ENCODE results near the gene PCDH1. TPM values are rescaled to one million over a fixed set of nuclear protein-coding genes. Genes with fewer than 3 reads are reported as not detected.

The PCDH1 gene
- total RNA-seq, 1 donor from 2014 or later, result not detected

DNA sequence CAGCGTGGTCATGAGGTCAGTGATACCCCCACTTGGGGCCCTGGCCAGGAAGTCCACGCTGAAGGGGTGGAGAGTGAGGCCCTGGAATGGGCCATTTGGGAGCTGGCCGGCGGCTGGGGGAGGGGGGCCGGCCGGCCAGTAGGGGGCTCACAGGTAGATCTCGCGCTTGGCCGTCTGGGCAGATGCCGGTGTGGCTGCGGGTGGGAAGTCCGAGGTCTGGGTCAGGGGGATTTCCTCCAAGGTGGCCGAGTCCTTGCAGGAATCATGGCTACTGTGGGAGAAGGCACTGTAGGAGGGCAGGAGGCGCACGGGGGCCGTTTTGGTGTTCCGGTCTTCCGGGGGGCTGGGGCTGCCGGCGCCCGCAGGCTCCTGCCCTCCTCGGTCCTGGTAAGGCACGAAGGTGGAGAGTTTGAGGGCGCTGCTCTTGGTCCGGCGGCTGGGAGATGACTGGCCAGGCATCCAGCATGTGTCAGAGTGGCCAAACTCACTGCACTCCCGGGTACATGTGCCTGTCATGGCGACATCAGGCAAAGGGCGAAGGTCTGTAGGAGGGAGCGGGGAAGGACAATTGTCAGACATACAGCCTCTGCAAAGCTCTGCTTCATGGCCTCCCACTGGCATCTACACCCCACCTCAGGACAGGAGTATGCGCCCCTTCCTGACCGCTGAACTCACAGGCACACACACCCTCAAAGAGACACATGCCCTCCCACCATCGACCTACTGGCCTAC, 24.1 kb downstream of the PCDH1 start:
- no peak overlapping the region for H3K4me3 Mint-ChIP-seq
- intact Hi-C loops (cut with micrococcal nuclease), result no loop called here
- H3K27ac Mint-ChIP-seq, result no peak overlapping the region
- H3K27me3 Mint-ChIP-seq (ENCODE audit: insufficient read depth), result peaks cover 7% of the 10 kb centered on the region
- no peaks in the 10 kb centered on the region for H3K9me3 Mint-ChIP-seq
- peaks cover 2% of the 10 kb centered on the region for H3K4me1 Mint-ChIP-seq (ENCODE audit: low read depth)
- DNase-seq (ENCODE audit: low spot score), result no peak
- no peaks in the 10 kb centered on the region for H3K36me3 Mint-ChIP-seq (ENCODE audit: low read depth)

DNA sequence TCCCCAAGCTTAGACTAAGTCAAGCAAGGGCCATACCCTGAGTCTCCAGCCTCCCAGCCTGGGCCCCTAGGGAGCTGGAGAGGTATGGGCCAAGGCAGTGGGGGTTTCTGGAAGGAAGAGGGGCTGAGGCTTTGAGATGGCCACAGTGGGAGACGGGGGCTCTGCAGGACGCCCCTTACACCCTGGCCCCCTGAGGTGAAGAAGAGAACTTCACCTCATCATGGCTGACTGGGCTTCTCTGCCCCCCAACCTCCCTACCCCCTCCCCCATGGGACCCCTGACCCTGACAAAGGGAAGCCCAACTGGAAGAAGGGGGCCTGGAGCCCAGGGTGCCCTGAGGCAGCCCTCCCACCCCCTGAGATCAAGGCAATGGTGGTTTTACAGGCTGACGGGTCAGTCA, 25.8 kb downstream of the PCDH1 start:
- intact Hi-C loops (cut with micrococcal nuclease), result no loop called here
- H3K27me3 Mint-ChIP-seq (ENCODE audit: insufficient read depth), result peaks cover 2% of the 10 kb centered on the region

DNA sequence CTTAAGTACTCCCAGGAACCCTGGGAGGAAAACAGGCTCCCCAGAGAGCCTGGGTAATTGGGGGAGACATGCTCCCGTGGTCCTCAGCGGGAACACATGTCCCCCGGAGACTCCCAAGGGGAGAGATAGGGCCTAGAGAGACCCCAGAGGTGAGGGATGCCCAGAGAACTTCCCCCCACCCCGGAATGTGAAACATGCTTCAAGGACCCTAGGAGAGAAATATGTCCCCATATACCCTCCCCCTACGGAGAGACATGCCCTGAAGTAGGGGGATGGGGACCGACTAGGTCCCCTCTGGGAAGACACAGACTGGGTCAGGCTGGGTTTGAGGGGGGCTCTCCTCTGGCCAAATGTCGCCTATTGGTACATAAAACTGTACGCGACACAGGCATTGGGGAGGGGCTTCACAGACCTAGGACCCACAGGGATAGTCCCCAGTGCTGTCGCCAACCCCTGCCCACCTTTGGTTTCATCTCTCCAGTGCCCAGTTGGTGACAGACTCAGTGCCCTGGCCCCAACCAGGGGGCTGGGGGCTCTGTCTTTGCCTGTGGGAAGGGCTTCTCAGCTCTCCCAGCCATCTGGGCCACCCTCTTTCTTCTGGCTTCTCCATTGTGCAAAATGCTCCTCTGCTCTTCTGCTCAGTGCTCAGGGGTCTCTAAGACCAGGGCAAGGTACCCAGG, 26.9 kb downstream of the PCDH1 start:
- H3K9me3 Mint-ChIP-seq, result no peaks in the 10 kb centered on the region
- H3K4me1 Mint-ChIP-seq (ENCODE audit: low read depth), result peaks cover 9% of the 10 kb centered on the region
- DNase-seq (ENCODE audit: low spot score), result no peak
- H3K27me3 Mint-ChIP-seq (ENCODE audit: insufficient read depth), result peaks cover 2% of the 10 kb centered on the region
- no peak overlapping the region for H3K27ac Mint-ChIP-seq
- intact Hi-C loops (cut with micrococcal nuclease), result no loop called here
- peak overlapping the region; percentile 72 for H3K4me3 Mint-ChIP-seq
- no peaks in the 10 kb centered on the region for H3K36me3 Mint-ChIP-seq (ENCODE audit: low read depth)

More for the DNA sequence above, 25.8 kb downstream of the PCDH1 start:
- H3K9me3 Mint-ChIP-seq, result no peaks in the 10 kb centered on the region
- peaks cover 9% of the 10 kb centered on the region for H3K4me1 Mint-ChIP-seq (ENCODE audit: low read depth)
- no peak for DNase-seq (ENCODE audit: low spot score)
- no peak overlapping the region for H3K4me3 Mint-ChIP-seq
- no peak overlapping the region for H3K27ac Mint-ChIP-seq
- no peaks in the 10 kb centered on the region for H3K36me3 Mint-ChIP-seq (ENCODE audit: low read depth)

DNA sequence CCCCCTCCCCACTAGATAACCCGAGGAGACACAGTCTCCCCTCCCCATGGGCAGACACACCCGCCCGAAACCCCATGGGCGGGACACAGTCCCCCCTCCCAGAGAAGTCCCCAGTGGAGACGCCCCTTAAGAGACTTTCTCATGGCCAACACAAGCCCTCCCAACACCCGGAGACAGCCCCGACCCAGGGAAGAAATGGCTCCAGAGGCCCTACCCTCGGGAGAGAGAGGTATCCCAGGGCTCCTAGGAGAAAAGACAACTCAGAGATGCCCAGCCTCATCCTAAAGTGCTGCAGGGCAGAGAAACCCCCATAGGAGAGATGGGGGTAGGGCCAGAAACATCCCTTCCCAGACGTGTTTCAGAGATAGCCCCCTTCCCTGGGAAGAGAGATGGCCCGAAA, 27.4 kb downstream of the PCDH1 start:
- Mint-ChIP-seq H3K27ac (peak overlapping the region; percentile 68), H3K36me3 (ENCODE audit: low read depth) (no peaks in the 10 kb centered on the region), H3K4me1 (ENCODE audit: low read depth) (peaks cover 14% of the 10 kb centered on the region), H3K4me3 (peak overlapping the region; percentile 72), H3K27me3 (ENCODE audit: insufficient read depth) (peaks cover 2% of the 10 kb centered on the region), H3K9me3 (no peaks in the 10 kb centered on the region)
- DNase-seq (ENCODE audit: low spot score), result no peak
- intact Hi-C loops (cut with micrococcal nuclease), result no loop called here

DNA sequence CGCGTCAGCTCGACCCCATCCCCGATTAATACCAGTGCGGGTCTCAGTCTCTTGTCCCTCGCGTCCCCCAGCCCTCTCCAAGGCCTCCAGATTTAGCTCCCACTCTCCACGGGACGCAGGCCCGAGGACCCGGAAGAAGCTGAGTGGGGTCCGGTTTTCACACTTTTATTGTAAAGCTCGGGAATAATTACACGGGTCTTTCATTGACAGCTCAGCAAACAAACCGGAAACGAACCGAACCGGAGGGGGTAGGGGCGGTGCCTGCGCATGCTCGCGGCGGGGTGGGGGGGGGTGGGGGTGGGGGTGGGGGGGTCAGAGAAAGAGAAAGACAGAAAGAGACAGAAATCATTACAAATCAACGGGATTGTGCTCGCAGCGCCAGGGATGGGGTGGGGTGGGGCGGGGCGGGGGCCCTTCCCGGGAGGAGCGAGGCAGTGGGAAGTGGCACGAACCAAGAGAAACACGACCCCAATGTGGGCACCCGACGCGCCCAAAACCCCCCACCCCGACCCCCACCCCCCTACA, 27.9 kb downstream of the PCDH1 start:
- no peaks in the 10 kb centered on the region for H3K9me3 Mint-ChIP-seq
- H3K27me3 Mint-ChIP-seq (ENCODE audit: insufficient read depth), result peaks cover under 1% of the 10 kb centered on the region
- peak; percentile 11 for DNase-seq (ENCODE audit: low spot score)
- no peaks in the 10 kb centered on the region for H3K36me3 Mint-ChIP-seq (ENCODE audit: low read depth)
- intact Hi-C loops (cut with micrococcal nuclease), result no loop called here
- H3K4me3 Mint-ChIP-seq, result peak overlapping the region; percentile 86
- H3K27ac Mint-ChIP-seq, result peak overlapping the region; percentile 86
- peaks cover 16% of the 10 kb centered on the region for H3K4me1 Mint-ChIP-seq (ENCODE audit: low read depth)

DNA sequence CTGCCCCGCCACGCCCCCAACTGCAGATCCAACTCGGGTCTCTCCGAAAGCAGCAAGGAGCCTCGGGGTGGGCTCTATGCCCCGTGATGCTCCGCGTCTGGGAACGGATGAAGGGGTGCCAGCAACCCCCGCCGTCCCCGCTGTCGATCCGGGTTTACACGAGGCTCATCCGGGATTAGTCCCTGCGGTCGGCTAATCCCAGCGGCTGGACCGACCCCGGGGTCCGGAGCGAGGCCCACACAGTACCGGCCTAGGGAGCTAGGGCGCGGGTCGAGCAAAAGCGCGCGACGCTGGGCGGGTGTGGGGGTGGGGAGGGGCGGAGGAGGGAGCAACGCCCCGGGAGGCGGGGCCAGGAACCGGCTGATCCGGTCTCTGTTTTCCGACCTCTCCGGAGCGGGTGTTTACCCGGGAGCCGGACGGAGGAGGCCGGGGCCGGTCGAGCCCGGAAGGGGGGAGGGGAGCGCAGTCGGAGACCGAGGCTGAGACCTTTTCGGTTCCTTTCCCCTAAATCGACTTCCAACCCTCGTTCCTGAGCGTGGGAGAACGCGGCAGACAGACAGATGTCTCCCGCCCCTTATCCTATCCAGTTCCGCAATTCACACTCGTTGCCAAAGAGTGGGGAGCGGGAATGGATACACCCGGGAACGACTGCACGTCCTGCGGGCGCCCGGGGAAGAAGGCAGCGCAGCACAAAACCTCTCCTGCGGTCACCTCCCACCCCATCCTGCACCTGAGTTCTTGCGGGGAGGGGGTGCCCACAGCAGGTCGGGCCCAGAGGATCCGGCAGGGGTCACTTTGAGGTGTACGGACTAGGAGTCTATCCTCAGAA, 28.6 kb downstream of the PCDH1 start:
- Mint-ChIP-seq H3K4me3 (peak overlapping the region; percentile 86), H3K27ac (peak overlapping the region; percentile 86), H3K36me3 (ENCODE audit: low read depth) (no peaks in the 10 kb centered on the region), H3K9me3 (no peaks in the 10 kb centered on the region), H3K27me3 (ENCODE audit: insufficient read depth) (peaks cover 7% of the 10 kb centered on the region), H3K4me1 (ENCODE audit: low read depth) (peaks cover 20% of the 10 kb centered on the region)
- peak; percentile 69 for DNase-seq (ENCODE audit: low spot score)
- intact Hi-C loops (cut with micrococcal nuclease), result loop anchor here (1.0 to 2.0 kb wide), 4 partner anchors 30 to 119 kb away; partner anchors contain the start of gene RNF14

DNA sequence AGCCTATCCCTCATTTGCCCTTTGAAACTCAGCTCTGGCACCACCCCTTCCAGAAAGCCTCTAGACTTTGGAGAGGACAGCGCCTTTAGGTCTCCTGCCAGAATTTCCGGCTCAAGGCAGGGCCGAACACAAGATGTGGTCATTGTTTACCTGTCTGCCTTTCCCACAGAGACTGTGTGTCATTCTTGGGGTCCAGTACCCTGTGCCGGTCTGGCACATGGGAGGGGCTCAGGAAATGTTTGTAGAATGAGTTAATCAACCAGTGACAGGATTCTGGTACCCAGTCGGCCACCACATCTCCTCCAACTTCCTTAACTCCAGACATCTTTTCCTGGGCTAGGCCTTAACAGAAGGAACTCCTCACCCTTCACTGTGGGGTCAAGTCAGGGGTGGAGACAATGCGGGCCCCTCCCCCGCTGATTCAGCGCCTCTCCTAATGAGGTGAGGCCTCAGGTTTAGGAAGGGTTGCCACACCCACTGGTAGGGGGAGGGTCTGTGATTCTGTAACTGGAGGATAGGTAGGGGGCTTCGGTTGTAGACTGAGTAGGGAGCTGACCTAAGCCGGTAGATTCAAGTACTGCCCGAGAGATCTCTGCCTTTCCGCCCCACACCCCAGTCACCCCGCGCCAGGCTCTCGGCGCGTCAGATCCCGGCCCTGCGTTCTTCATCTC, 29.3 kb downstream of the PCDH1 start:
- DNase-seq (ENCODE audit: low spot score), result no peak
- Mint-ChIP-seq H3K27me3 (ENCODE audit: insufficient read depth) (peaks cover 7% of the 10 kb centered on the region), H3K9me3 (no peaks in the 10 kb centered on the region), H3K4me1 (ENCODE audit: low read depth) (peaks cover 20% of the 10 kb centered on the region), H3K4me3 (peak overlapping the region; percentile 86), H3K27ac (peak overlapping the region; percentile 86), H3K36me3 (ENCODE audit: low read depth) (no peaks in the 10 kb centered on the region)
- intact Hi-C loops (cut with micrococcal nuclease), result loop anchor here (1.0 to 2.0 kb wide), 4 partner anchors 30 to 120 kb away; partner anchors contain the start of gene RNF14

DNA sequence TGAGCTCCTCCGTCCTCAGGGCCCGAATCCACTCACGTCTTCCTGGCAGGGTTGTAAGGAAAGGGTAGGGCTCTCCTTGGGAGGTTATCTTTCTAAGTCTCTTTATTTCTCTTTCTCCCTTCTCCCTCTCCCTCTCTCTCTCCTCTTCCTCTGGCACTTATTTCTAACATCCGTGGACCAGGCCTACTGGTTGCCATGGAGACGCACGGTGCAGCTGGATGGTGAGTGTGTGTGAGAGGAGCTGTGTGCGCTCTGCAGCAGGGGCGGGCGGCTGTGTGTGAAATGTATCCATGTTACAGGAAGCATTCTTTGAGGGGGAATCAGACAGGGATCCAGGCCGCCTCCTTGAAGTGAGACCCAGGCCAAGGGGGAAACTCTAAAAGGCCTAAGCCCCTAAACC, 32.2 kb downstream of the PCDH1 start:
- Mint-ChIP-seq H3K9me3 (no peaks in the 10 kb centered on the region), H3K27ac (peak overlapping the region; percentile 69), H3K36me3 (ENCODE audit: low read depth) (no peaks in the 10 kb centered on the region), H3K27me3 (ENCODE audit: insufficient read depth) (peaks cover 17% of the 10 kb centered on the region), H3K4me3 (no peak overlapping the region), H3K4me1 (ENCODE audit: low read depth) (peaks cover 20% of the 10 kb centered on the region)
- intact Hi-C loops (cut with micrococcal nuclease), result no loop called here
- no peak for DNase-seq (ENCODE audit: low spot score)

DNA sequence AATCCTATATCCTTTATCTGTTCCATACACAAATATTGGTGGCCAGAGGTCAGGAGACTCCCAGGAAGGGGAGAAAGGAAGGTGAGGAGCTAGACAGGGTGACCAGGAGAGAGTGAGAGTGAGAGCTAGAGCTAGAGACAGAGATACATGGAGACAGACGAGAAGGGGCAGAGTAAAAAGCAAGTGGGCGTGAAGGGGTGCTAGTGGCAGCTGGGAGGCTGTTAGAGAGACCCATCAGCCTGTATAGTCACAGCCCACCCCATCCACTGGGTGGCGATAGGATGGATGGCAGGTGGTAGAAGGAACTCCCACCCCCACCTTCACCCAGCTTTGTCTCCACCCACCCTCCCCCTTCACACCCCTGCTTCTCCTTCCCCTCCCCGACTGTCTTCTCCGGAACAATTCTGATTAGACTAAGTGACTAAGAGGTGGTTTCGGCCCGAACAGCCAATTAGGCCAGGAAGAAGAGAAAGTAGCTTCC, 32.8 kb downstream of the PCDH1 start:
- no peak for DNase-seq (ENCODE audit: low spot score)
- no peak overlapping the region for H3K27ac Mint-ChIP-seq
- no peak overlapping the region for H3K4me3 Mint-ChIP-seq
- peaks cover 17% of the 10 kb centered on the region for H3K27me3 Mint-ChIP-seq (ENCODE audit: insufficient read depth)
- H3K4me1 Mint-ChIP-seq (ENCODE audit: low read depth), result peaks cover 20% of the 10 kb centered on the region
- intact Hi-C loops (cut with micrococcal nuclease), result no loop called here
- no peaks in the 10 kb centered on the region for H3K36me3 Mint-ChIP-seq (ENCODE audit: low read depth)
- no peaks in the 10 kb centered on the region for H3K9me3 Mint-ChIP-seq

DNA sequence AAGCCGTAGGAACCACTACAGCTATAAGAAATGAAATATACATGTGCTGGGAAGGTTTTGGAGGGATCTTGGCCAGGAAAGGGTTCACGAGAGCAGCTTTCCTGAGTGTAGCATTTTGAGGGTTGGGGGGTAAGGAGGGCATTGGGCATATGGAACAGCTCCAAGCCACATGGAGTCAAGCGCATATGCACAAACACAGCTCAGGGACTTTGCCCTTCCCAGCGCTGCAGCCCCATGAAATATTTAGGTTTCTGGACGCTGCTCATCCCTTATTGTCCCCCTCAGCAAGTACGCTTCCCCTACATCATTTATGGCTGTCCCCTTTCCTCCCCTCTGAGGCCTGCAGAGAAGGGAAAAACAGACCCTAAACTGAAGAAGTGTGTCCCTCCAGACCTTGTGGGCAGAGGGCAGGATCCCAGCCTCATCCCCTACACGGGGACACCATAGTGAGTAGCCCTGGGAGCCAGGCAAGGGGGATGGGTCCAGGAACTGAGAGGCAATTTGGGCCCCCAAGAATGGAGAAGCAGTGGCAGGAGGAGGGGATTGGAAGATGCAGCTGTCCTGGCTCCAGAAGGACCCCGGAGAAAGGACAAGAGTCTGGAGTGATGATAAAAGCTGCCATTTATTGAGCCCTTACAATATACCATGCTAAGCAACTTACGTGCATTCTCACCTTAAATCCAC, 33.7 kb downstream of the PCDH1 start:
- Mint-ChIP-seq H3K27me3 (ENCODE audit: insufficient read depth) (peaks cover 17% of the 10 kb centered on the region), H3K4me3 (no peak overlapping the region), H3K27ac (no peak overlapping the region), H3K4me1 (ENCODE audit: low read depth) (peaks cover 20% of the 10 kb centered on the region), H3K9me3 (no peaks in the 10 kb centered on the region), H3K36me3 (ENCODE audit: low read depth) (no peaks in the 10 kb centered on the region)
- DNase-seq (ENCODE audit: low spot score), result no peak
- intact Hi-C loops (cut with micrococcal nuclease), result no loop called here

DNA sequence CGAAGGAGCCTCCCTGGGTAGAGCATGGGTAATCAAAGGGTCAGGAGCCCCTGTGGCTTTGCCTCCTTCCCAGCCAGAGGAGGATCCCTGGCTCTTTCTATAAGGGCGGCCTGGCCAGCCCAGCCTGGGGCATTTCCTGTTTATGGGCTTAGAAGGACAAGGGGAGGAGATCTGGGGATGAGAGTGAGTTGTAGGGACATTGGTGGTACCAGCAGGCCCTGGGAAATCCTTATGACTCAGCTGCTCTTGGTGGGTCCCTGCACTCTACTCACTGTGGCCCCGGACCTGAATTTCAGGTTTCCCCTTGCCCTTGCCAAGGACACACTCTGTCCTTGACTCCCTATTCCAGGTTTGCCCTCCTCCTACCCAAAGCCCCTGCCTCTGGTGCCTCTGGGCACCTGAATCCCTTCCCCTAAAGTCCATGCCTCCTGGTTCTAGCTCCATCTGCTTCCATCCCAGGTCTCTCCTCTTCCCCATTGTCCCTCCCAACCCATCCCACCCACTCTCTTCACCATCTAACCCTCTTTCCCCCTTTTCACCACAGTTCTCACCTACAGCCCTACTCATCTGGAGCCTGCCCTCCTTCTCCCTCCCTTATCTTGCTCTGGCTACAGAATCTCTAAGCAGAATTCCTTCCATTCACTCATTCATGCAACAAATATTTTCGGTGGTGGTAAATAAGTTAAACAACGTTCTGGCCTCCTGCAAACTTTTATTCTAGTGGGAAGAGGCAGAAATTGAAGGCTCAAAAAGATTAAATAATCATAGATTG, 34.9 kb downstream of the PCDH1 start:
- Mint-ChIP-seq H3K27ac (no peak overlapping the region), H3K27me3 (ENCODE audit: insufficient read depth) (peaks cover 19% of the 10 kb centered on the region), H3K4me3 (no peak overlapping the region), H3K9me3 (no peaks in the 10 kb centered on the region), H3K4me1 (ENCODE audit: low read depth) (peaks cover 15% of the 10 kb centered on the region), H3K36me3 (ENCODE audit: low read depth) (no peaks in the 10 kb centered on the region)
- intact Hi-C loops (cut with micrococcal nuclease), result no loop called here
- no peak for DNase-seq (ENCODE audit: low spot score)
